H1 (cell line): ENCODE results near the gene KMT5C. TPM values are rescaled to one million over a fixed set of nuclear protein-coding genes. Genes with fewer than 3 reads are reported as not detected.

Experiments used
- CTCF ChIA-PET: fragments of 300-600 bp; sonication (Branson Sonifier 250); formaldehyde crosslinking; loops from one replicate; lab custom pipeline; 2021; ENCODE audit not compliant: partially characterized antibody; lab: Charles Lee
- POLR2A ChIA-PET: fragments of 300-600 bp; sonication (Branson Sonifier 250); formaldehyde crosslinking; loops from one replicate; lab custom pipeline; 2021; ENCODE audit warnings: inconsistent platforms; ENCODE audit not compliant: partially characterized antibody; lab: Charles Lee
- DNase-seq, 2 experiments: peaks; one replicate each; pipeline versions ENCODE4 v3.0.0 to v3.0.0-alpha.2; 2010 to 2022; ENCODE audit warnings: low spot score in 2 of 2, low read depth in 1 of 2, mixed read lengths in 1 of 2
- FAIRE-seq: peaks from 2 replicates; lab custom pipeline; 2011; peaks lifted over from hg19 to GRCh38; lab: Jason Lieb, UNC
- H2AFZ ChIP-seq: 2 replicates; pipeline ENCODE4 v1.8.1; 2012; ENCODE audit warnings: low read length, inconsistent platforms
- H2AK5ac ChIP-seq: 2 replicates; pipeline ENCODE4 v1.6.1; 2013; ENCODE audit warnings: low read depth, low read length
- H2BK120ac ChIP-seq: replicated peaks from 2 replicates; pipeline ENCODE3; 2013; ENCODE audit warnings: low read depth, low read length, inconsistent platforms
- H2BK12ac ChIP-seq: 2 replicates; pipeline ENCODE4 v1.6.1; 2013; ENCODE audit warnings: low read depth, low read length
- H2BK15ac ChIP-seq: 2 replicates; pipeline ENCODE4 v1.6.1; 2013; ENCODE audit warnings: low read length
- H2BK20ac ChIP-seq: 2 replicates; pipeline ENCODE4 v1.6.1; 2013; ENCODE audit warnings: low read length
- H2BK5ac ChIP-seq: 2 replicates; pipeline ENCODE4 v1.6.1; 2013; ENCODE audit warnings: low read depth, low read length
- H3K14ac ChIP-seq: 2 replicates; pipeline ENCODE4 v1.6.1; 2013; ENCODE audit warnings: inconsistent platforms; ENCODE audit not compliant: insufficient read length
- H3K18ac ChIP-seq: 2 replicates; pipeline ENCODE4 v1.6.1; 2013; ENCODE audit warnings: low read length; ENCODE audit errors: extremely low read depth
- H3K23ac ChIP-seq: 2 replicates; pipeline ENCODE4 v1.6.1; 2013; ENCODE audit warnings: inconsistent platforms; ENCODE audit not compliant: insufficient read length
- H3K23me2 ChIP-seq: 2 replicates; pipeline ENCODE4 v1.6.1; 2013; ENCODE audit warnings: low read depth, low read length
- H3K27ac ChIP-seq: 2 replicates; pipeline ENCODE4 v1.6.1; 2011; ENCODE audit warnings: low read depth, low read length, inconsistent platforms
- H3K27me3 ChIP-seq, 4 experiments: replicated peaks in 1 of 4; 1 replicate in 1 of 4; 2 replicates in 3 of 4; pipeline versions ENCODE4 v1.6.1 to v1.8.1; 2011 to 2013; ENCODE audit warnings: low read length in 3 of 4, mild to moderate bottlenecking in 3 of 4, inconsistent platforms in 2 of 4, mixed read lengths in 2 of 4, moderate library complexity in 1 of 4; ENCODE audit not compliant: control insufficient read depth in 3 of 4, insufficient read depth in 3 of 4; ENCODE audit errors: extremely low read depth in 1 of 4
- H3K36me3 ChIP-seq, 4 experiments: 2 replicates each; pipeline versions ENCODE4 v1.6.1 to v1.8.1; 2011 to 2013; ENCODE audit warnings: mild to moderate bottlenecking in 4 of 4, low read length in 3 of 4, moderate library complexity in 2 of 4, control low read depth in 1 of 4, inconsistent platforms in 1 of 4; ENCODE audit not compliant: insufficient read depth in 4 of 4, control insufficient read depth in 2 of 4
- H3K4ac ChIP-seq: replicated peaks from 2 replicates; pipeline ENCODE3; 2013; ENCODE audit warnings: low read length, low read depth, mixed read lengths, inconsistent platforms; ENCODE audit not compliant: insufficient read length
- H3K4me1 ChIP-seq, 4 experiments: replicated peaks in 1 of 4; 1 replicate in 1 of 4; 2 replicates in 3 of 4; pipeline versions ENCODE4 v1.6.1 to v1.8.1; 2011 to 2013; ENCODE audit warnings: low read length in 3 of 4, inconsistent platforms in 2 of 4, mixed read lengths in 1 of 4; ENCODE audit not compliant: insufficient read depth in 4 of 4, control insufficient read depth in 3 of 4
- H3K4me2 ChIP-seq, 2 experiments: 2 replicates each; pipeline versions ENCODE4 v1.6.1 to v1.8.1; 2011 to 2013; ENCODE audit warnings: low read depth in 2 of 2, low read length in 2 of 2, control low read depth in 1 of 2, inconsistent platforms in 1 of 2, mild to moderate bottlenecking in 1 of 2; ENCODE audit not compliant: insufficient read depth in 1 of 2
- H3K4me3 ChIP-seq, 4 experiments: fragments of 200-600, 300-600 bp in 1 of 4; sonication (generic), shearing (Covaris generic), sonication (Bioruptor Twin) in 1 of 4; 2 replicates each; pipeline versions ENCODE4 v1.5.1 to v1.8.1; 2011 to 2016; ENCODE audit warnings: low read length in 4 of 4, low read depth in 3 of 4, control low read depth in 2 of 4, inconsistent platforms in 2 of 4, mild to moderate bottlenecking in 2 of 4, mixed read lengths in 1 of 4, moderate library complexity in 1 of 4; ENCODE audit not compliant: insufficient read depth in 2 of 4; ENCODE audit errors: extremely low read depth in 1 of 4
- H3K56ac ChIP-seq: replicated peaks from 2 replicates; pipeline ENCODE3; 2013; ENCODE audit warnings: low read depth, mild to moderate bottlenecking, mixed read lengths, low read length, inconsistent platforms; ENCODE audit not compliant: insufficient read length
- H3K79me1 ChIP-seq: 2 replicates; pipeline ENCODE4 v1.6.1; 2013; ENCODE audit warnings: low read depth, low read length, control low read depth
- H3K79me2 ChIP-seq, 2 experiments: 2 replicates each; pipeline versions ENCODE4 v1.6.1 to v1.8.1; 2012 to 2013; ENCODE audit warnings: low read length in 2 of 2, mild to moderate bottlenecking in 2 of 2, inconsistent platforms in 1 of 2; ENCODE audit not compliant: insufficient read depth in 2 of 2, control insufficient read depth in 1 of 2
- H3K9ac ChIP-seq, 4 experiments: replicated peaks in 1 of 4; 1 replicate in 1 of 4; 2 replicates in 3 of 4; pipeline versions ENCODE4 v1.6.1 to v1.8.1; 2011 to 2013; ENCODE audit warnings: low read depth in 3 of 4, low read length in 3 of 4, control low read depth in 2 of 4, mild to moderate bottlenecking in 2 of 4, moderate library complexity in 2 of 4, inconsistent platforms in 1 of 4; ENCODE audit errors: extremely low read depth in 1 of 4
- H3K9me3 ChIP-seq, 2 experiments: 2 replicates each; pipeline versions ENCODE4 v1.6.1 to v1.8.1; 2012 to 2013; ENCODE audit warnings: mild to moderate bottlenecking in 2 of 2, moderate library complexity in 2 of 2, control low read depth in 1 of 2, inconsistent platforms in 1 of 2, low read depth in 1 of 2, low read length in 1 of 2, mixed read lengths in 1 of 2; ENCODE audit not compliant: insufficient read depth in 2 of 2
- H4K20me1 ChIP-seq, 2 experiments: replicated peaks in 1 of 2; 2 replicates each; pipeline versions ENCODE3 to v1.8.1; 2011 to 2013; ENCODE audit warnings: inconsistent platforms in 2 of 2, low read length in 2 of 2, mild to moderate bottlenecking in 1 of 2; ENCODE audit not compliant: insufficient read depth in 2 of 2, control insufficient read depth in 1 of 2
- H4K5ac ChIP-seq: 2 replicates; pipeline ENCODE4 v1.6.1; 2013; ENCODE audit warnings: low read length, low read depth, mixed read lengths, inconsistent platforms; ENCODE audit not compliant: insufficient read length
- H4K8ac ChIP-seq: 2 replicates; pipeline ENCODE4 v1.8.0; 2013; ENCODE audit warnings: mild to moderate bottlenecking, moderate library complexity, low read length, inconsistent platforms; ENCODE audit not compliant: insufficient read depth; ENCODE audit errors: extremely low read depth
- H4K91ac ChIP-seq: replicated peaks from 2 replicates; pipeline ENCODE3; 2013; ENCODE audit warnings: low read length, mixed read lengths, inconsistent platforms; ENCODE audit not compliant: insufficient read length
- BCL11A ChIP-seq, 2 experiments: IDR thresholded peaks; one replicate each; pipeline ENCODE4 v1.6.1; 2011; ENCODE audit warnings: low read depth in 2 of 2, low read length in 2 of 2, mild to moderate bottlenecking in 2 of 2
- EP300 ChIP-seq, 2 experiments: IDR thresholded peaks; 1 replicate in 1 of 2; 2 replicates in 1 of 2; pipeline ENCODE4 v1.6.1; 2011 to 2012; ENCODE audit warnings: low read depth in 2 of 2, low read length in 2 of 2, mild to moderate bottlenecking in 2 of 2, borderline replicate concordance in 1 of 2, inconsistent platforms in 1 of 2, moderate library complexity in 1 of 2
- EZH2 ChIP-seq: fragments of 200-600 bp; sonication (generic); IDR thresholded peaks from 2 replicates; pipeline ENCODE4 v1.7.1; 2012; ENCODE audit warnings: low read depth, mild to moderate bottlenecking, moderate library complexity, low read length, inconsistent platforms; ENCODE audit not compliant: severe bottlenecking
- FOSL1 ChIP-seq: IDR thresholded peaks from 2 replicates; pipeline ENCODE4 v1.6.1; 2011; ENCODE audit warnings: mild to moderate bottlenecking, low read depth, low read length, moderate library complexity; ENCODE audit not compliant: insufficient read depth
- GABPA ChIP-seq: IDR thresholded peaks from 2 replicates; pipeline ENCODE4 v1.6.1; 2011; ENCODE audit warnings: mild to moderate bottlenecking, low read length, moderate library complexity, borderline replicate concordance; ENCODE audit not compliant: insufficient read depth
- GTF2F1 ChIP-seq: IDR thresholded peaks from 2 replicates; pipeline ENCODE4 v1.6.1; 2012; ENCODE audit warnings: low read depth, low read length, improper control_type of control experiment, borderline replicate concordance
- KDM1A ChIP-seq: fragments of 200-600, 300-600 bp; sonication (generic); IDR thresholded peaks from 2 replicates; pipeline ENCODE4 v1.7.1; 2016; ENCODE audit warnings: mild to moderate bottlenecking, low read length, borderline replicate concordance
- KDM4A ChIP-seq: IDR thresholded peaks from one replicate; pipeline ENCODE4 v1.7.1; 2012; ENCODE audit warnings: low read depth, mild to moderate bottlenecking, moderate library complexity, low read length, inconsistent platforms; ENCODE audit not compliant: severe bottlenecking
- KDM5A ChIP-seq: fragments of 200-600 bp; IDR thresholded peaks from 2 replicates; pipeline ENCODE4 v1.7.1; 2012; ENCODE audit warnings: mild to moderate bottlenecking, low read length, inconsistent platforms, mixed read lengths
- POU5F1 ChIP-seq: IDR thresholded peaks from 2 replicates; pipeline ENCODE4 v1.6.1; 2011; ENCODE audit warnings: low read depth, mild to moderate bottlenecking, low read length, moderate library complexity
- RAD21 ChIP-seq, 2 experiments: IDR thresholded peaks in 1 of 2; conservative IDR thresholded peaks in 1 of 2; 2 replicates each; pipeline ENCODE4 v1.6.1; 2011; ENCODE audit warnings: low read depth in 2 of 2, low read length in 2 of 2, improper control_type of control experiment in 1 of 2, inconsistent platforms in 1 of 2, mild to moderate bottlenecking in 1 of 2, moderate library complexity in 1 of 2
- SP2 ChIP-seq: IDR thresholded peaks from 2 replicates; pipeline ENCODE4 v1.6.1; 2012; ENCODE audit warnings: mild to moderate bottlenecking, low read length, inconsistent platforms
- SRF ChIP-seq: IDR thresholded peaks from 2 replicates; pipeline ENCODE4 v1.6.1; 2011; ENCODE audit warnings: mild to moderate bottlenecking, low read depth, low read length, moderate library complexity
- WGBS, 2 experiments: shearing (Covaris generic) in 1 of 2; methylation state at CpG; one replicate each; pipeline versions ENCODE4 v1.1.6 to v1.1.7; 2013 to 2015; ENCODE audit warnings: low lambda C conversion rate in 2 of 2, mixed read lengths in 2 of 2, inconsistent platforms in 1 of 2, low coverage in 1 of 2, missing lambda C conversion rate in 1 of 2; ENCODE audit not compliant: insufficient replicate concordance in 2 of 2, insufficient coverage in 1 of 2, insufficient read length in 1 of 2; ENCODE audit errors: extremely low coverage in 1 of 2, missing lambda C conversion rate in 1 of 2; 5-methylcytosine and 5-hydroxymethylcytosine counted together
- polyA plus RNA-seq, 7 experiments: library from polyadenylated mRNA; depleted of rRNA in 3 of 7; stranded (reverse) in 5 of 7; unstranded in 2 of 7; fragments of >200 nt in 5 of 7; fragments of 200-250 nt in 2 of 7; gene quantifications; 1 replicate in 5 of 7; 2 replicates in 1 of 7; 4 replicates in 1 of 7; pipeline versions ENCODE4 v1.2.1 to v1.2.3, GENCODE V29; 2011 to 2013; ENCODE audit warnings: missing spikeins in 2 of 7, mixed read lengths in 2 of 7
- total RNA-seq: library from RNA; stranded (reverse); fragmentation: NEBNext Ultra II Directional; extraction: Animal tissue kit (Norgen Biotek cat#: 25700); gene quantifications from 2 replicates; pipeline ENCODE4 v1.2.1, GENCODE V29; 2021

The KMT5C gene
- total and polyA plus RNA-seq, 2 of the 8 experiments (the other 6 are each of a cell fraction or from before 2014, with no cell fraction given), result 24.9 to 31.5 TPM

DNA sequence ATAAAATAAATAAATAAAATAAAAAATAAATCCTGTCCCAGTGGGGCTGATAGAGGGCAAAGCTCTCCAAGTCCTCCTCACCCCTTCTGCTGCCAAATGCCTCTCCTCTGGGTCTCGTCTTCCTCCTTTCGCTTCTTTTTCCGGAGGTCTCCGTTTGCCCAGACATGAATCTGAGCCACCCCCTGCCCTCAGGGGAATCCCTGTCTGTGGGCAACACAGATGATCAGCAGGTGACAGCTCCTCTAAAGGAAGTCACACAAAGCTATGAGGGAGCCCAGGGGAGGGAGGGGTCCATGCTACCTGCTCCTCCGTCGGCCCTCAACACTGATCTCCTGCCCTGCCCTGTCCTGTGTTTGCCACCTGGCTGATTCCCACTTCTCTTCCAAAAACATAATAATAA, 15.0 kb upstream of the KMT5C start:
- Histone ChIP-seq H2BK120ac (no peak overlapping the region), H3K9ac (no peak overlapping the region), H4K91ac (no peak overlapping the region), H3K36me3 (no peaks in the 10 kb centered on the region), H2BK20ac (no peak overlapping the region), H3K79me2 (no peaks in the 10 kb centered on the region), H3K4me2 (no peak overlapping the region), H3K27me3 (no peaks in the 10 kb centered on the region), H3K79me1 (no peaks in the 10 kb centered on the region), H2BK5ac (no peak overlapping the region), H2BK12ac (0 out of 2 replicates have a peak overlapping the region, but pooled peaks have one; percentile 50), H3K27ac (no peak overlapping the region), H4K8ac (no peak overlapping the region), H4K20me1 (no peaks in the 10 kb centered on the region), H2AFZ (no peak overlapping the region), H3K4ac (no peak overlapping the region), H4K5ac (no peak overlapping the region), H3K14ac (no peak overlapping the region), H3K4me3 (no peak overlapping the region), H3K18ac (no peak overlapping the region), H3K4me1 (peaks cover 0 to 10% (median 5%) of the 10 kb centered on the region in 4 experiments; a peak in 6 of 7 replicates), H2BK15ac (no peak overlapping the region), H3K56ac (no peak overlapping the region), H2AK5ac (no peak overlapping the region), H3K23me2 (peaks cover 2% of the 10 kb centered on the region; the same call in 1 of the 2 replicates), H3K9me3 (no peaks in the 10 kb centered on the region), H3K23ac (no peak overlapping the region)
- ChIA-PET POLR2A (interaction anchor here (1.0 to 1.1 kb wide), 2 partner anchors 65 to 83 kb away, joined by 3 read pairs; partner anchors contain the start of gene UBE2S), CTCF (interaction anchor here (1.1 to 1.5 kb wide), 3 partner anchors 14 to 308 kb away, joined by 3 to 5 read pairs (median 3); partner anchors contain the start of gene KMT5C)
- FAIRE-seq (no peak), DNase-seq (no peak)
- WGBS, 2 experiments, result 93% methylated on average over 6 of the region's 6 CpGs; no CpG with 5 or more reads in 1 of the 2 experiments
- no peak for TF ChIP-seq GTF2F1
- no peak for TF ChIP-seq KDM5A
- no peak for TF ChIP-seq BCL11A (IDR thresholded peaks at IDR 0.05; ENCODE audit: low read depth in 2 of 2, low read length in 2 of 2)
- TF ChIP-seq GABPA, result no peak
- no peak for TF ChIP-seq KDM1A
- TF ChIP-seq EZH2, result no peak
- no peak for TF ChIP-seq EP300 (IDR thresholded peaks at IDR 0.05; ENCODE audit: borderline replicate concordance in 1 of 2, low read depth in 2 of 2, low read length in 2 of 2)
- no peak for TF ChIP-seq KDM4A
- TF ChIP-seq FOSL1, result no peak
- TF ChIP-seq SRF, result no peak
- no peak for TF ChIP-seq POU5F1
- no peak for TF ChIP-seq RAD21 (IDR thresholded peaks at IDR 0.05 in 1 of 2, conservative IDR thresholded peaks at IDR 0.05 in 1 of 2; ENCODE audit: low read depth in 2 of 2, low read length in 2 of 2)
- TF ChIP-seq SP2, result no peak
